ENCODE measurements around the gene RNF217.
"Not testable (repeated sequence)": the region's sequence is repeated elsewhere in the genome, so short reads cannot be mapped to it uniquely, and the experiment has no call there.

The RNF217 gene

GRCh38 chr6:124961777-124962638 is at the start of gene RNF217:
Gene RNF217 (plus strand): TSS chr6:124962437. CDS start chr6:124962545, 108 bp downstream.
- DNase-seq: no peak

- no peak for DNase-seq
Observed at GRCh38 chr6:124913056-124913455, 49.2 kb upstream of the RNF217 start.

- DNase-seq: no peak
Observed at GRCh38 chr6:124917769-124918168, 44.5 kb upstream of the RNF217 start.

GRCh38 chr6:124919703-124920102 is 42.5 kb upstream of the RNF217 start:
- not testable (repeated sequence) for DNase-seq

- DNase-seq: no peak
Observed at GRCh38 chr6:124924333-124924759, 37.9 kb upstream of the RNF217 start.

- DNase-seq: no peak
Observed at GRCh38 chr6:124926435-124926834, 35.8 kb upstream of the RNF217 start.

- DNase-seq: no peak
Observed at GRCh38 chr6:124927806-124928205, 34.4 kb upstream of the RNF217 start.

GRCh38 chr6:124928851-124929250 is 33.4 kb upstream of the RNF217 start:
- DNase-seq: no peak

- DNase-seq: no peak
Observed at GRCh38 chr6:124937645-124938044, 24.6 kb upstream of the RNF217 start.

- no peak for DNase-seq
Observed at GRCh38 chr6:124941259-124941658, 21.0 kb upstream of the RNF217 start.

- no peak for DNase-seq
Observed at GRCh38 chr6:124943658-124944057, 18.6 kb upstream of the RNF217 start.

GRCh38 chr6:124947971-124948451 is 14.2 kb upstream of the RNF217 start:
- no peak for DNase-seq

GRCh38 chr6:124949706-124950105 is 12.5 kb upstream of the RNF217 start:
- no peak for DNase-seq

- no peak for DNase-seq
Observed at GRCh38 chr6:124953808-124954207, 8.4 kb upstream of the RNF217 start.

- DNase-seq: no peak
Observed at GRCh38 chr6:124955108-124955856, 7.0 kb upstream of the RNF217 start.

GRCh38 chr6:124956018-124956417 is 6.2 kb upstream of the RNF217 start:
- no peak for DNase-seq

- no peak for DNase-seq
Observed at GRCh38 chr6:124958149-124958548, 4.1 kb upstream of the RNF217 start.

- DNase-seq: no peak
Observed at GRCh38 chr6:124958759-124959354, 3.4 kb upstream of the RNF217 start.

GRCh38 chr6:124960757-124961463 is 1.3 kb upstream of the RNF217 start:
- DNase-seq: no peak

- DNase-seq: no peak
Observed at GRCh38 chr6:124961464-124961776, 817 bp upstream of the RNF217 start.

GRCh38 chr6:124962639-124963415 is 590 bp downstream of the RNF217 start:
- DNase-seq: no peak

GRCh38 chr6:124963416-124963785 is 1.2 kb downstream of the RNF217 start:
- no peak for DNase-seq
